HG03095 (cell line): Measurements from ENCODE around the gene SLC36A3.
"Not testable (repeated sequence)": the region's sequence is repeated elsewhere in the genome, so short reads cannot be mapped to it uniquely, and the experiment has no call there.

Source experiments
- ATAC-seq: cut with Tn5 transposase; IDR thresholded peaks from one replicate; pipeline ENCODE4 v1.9.1; 2021; ENCODE audit warnings: moderate library complexity; ENCODE audit not compliant: unreplicated experiment

SLC36A3 gene

GRCh38 chr5:151264113-151264512, 39.5 kb downstream of the SLC36A3 start:
- ATAC-seq: no peak

DNA sequence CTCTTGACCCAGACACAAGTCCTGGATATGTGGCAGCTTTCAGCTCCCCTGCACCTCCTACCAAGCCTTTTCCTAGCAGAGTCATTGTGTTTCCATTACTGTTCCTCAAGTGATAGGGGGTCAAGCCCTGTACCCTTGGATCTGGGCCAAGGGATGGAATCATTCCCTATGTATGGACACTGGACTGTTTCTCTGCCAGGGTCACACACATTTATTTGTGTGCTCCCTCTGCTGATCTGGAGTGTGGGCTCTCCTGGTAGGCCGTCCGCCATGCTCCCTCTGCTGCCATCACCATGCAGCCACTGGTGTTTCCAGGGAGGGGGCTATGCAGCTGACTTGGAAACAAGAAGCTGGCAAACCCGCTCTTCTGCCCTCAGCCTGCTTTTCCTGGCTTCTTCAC, 41.0 kb downstream of the SLC36A3 start:
- ATAC-seq: no peak

- no peak for ATAC-seq
Observed at GRCh38 chr5:151259931-151260330, 43.6 kb downstream of the SLC36A3 start.

DNA sequence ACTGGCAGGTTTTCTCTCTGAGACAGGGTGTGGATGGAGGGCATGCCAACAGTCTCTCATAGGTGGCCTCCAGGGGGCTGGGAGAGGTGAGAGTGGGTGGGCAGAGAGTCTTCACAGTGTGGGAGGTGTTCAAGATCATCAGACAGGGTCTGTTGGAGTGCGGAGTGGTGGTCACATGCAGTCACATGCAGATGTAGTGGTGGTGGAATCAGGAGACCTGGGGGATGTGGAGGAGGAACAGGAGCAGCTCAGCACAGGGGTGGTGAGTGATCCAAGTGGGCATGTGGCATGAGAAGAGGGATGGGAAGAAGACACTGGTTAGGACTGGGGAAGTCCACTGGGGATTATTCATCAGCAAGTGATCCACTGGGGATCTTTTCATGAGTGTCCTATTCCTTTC, 44.8 kb downstream of the SLC36A3 start:
- no peak for ATAC-seq

- no peak for ATAC-seq
Observed at GRCh38 chr5:151258201-151258611, 45.4 kb downstream of the SLC36A3 start.

GRCh38 chr5:151257731-151258181, 45.8 kb downstream of the SLC36A3 start:
- no peak for ATAC-seq

GRCh38 chr5:151255621-151256286, 47.8 kb downstream of the SLC36A3 start:
- ATAC-seq: peak; percentile 40

GRCh38 chr5:151254990-151255389, 48.6 kb downstream of the SLC36A3 start:
- not testable (repeated sequence) for ATAC-seq

DNA sequence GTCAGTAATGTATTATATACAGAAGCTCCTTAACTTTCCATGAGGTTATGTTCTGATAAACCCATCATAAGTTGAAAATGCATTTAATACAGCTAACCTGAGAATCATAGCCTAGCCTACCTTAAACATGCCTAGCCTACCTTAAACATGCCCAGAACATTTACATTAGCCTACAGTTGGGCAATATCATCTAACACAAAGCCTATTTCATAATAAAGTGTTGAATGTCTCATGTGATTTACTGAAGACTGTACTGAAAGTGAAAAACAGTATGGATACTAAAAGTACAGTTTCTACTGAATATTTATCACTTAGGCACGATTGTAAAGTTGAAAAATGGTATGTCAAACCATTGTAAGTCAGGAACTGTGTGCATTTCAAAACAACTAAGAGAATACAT, 49.0 kb downstream of the SLC36A3 start:
- no peak for ATAC-seq

DNA sequence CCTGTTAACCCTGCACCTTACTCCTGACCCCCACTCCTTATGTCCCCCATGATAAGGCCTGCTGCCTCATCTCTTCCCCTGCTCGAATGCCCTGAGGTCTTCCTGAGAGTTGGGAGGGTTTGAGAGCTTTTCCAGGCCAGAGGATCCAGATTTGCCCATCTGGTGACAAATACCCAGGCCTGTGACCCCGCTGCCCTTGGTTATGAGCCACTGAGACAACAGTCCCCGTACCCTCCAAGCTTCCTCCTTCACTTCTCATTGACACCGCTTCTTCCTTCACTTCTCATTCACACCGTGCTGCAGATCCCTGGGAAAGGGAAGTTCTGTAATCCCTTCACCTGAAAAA, 50.0 kb downstream of the SLC36A3 start:
- no peak for ATAC-seq

DNA sequence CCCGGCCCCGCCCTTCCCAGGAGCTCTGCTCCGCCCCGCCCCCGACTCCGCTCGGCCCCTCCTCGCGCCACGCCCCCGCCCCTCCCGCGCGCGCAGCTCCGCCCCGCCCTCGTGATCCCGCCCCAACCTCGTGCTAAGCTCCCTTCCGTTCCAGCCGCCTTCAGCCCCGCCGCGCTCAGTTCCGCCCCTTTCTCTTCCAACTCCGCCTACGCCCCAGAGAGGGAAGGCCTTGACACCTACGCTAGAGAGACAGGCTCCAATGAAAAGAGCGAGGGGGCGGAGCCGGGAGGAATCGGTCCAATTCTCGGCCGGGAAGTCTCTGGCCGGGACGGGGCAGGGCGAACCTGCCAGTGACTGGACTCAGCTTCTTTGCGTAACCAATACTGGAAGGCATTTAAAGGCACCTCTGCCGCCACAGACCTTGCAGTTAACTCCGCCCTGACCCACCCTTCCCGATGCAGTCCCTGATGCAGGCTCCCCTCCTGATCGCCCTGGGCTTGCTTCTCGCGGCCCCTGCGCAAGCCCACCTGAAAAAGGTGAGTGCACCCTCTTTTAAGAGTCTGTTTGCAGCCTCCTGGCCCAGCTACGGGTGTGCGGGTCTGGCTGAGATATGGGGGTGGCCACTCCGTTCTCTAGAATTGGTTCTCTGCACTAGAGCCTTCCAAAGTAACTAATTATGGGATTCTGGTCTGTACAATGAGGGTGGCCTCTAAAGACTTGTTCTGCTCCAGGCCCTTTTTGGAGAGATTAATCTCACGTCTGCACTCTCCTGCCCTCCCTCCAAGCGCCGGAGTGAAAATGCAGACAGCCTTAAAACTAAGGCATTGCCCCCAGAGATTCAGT, 50.6 kb downstream of the SLC36A3 start, which contains the start of gene GM2A:
TSS of gene GM2A (plus strand) at position 424 of the 843 bp plus-strand sequence. CDS start at position 456, 32 bp downstream.
- peak; percentile 71 for ATAC-seq

GRCh38 chr5:151251621-151252020, 51.9 kb downstream of the SLC36A3 start:
- no peak for ATAC-seq

DNA sequence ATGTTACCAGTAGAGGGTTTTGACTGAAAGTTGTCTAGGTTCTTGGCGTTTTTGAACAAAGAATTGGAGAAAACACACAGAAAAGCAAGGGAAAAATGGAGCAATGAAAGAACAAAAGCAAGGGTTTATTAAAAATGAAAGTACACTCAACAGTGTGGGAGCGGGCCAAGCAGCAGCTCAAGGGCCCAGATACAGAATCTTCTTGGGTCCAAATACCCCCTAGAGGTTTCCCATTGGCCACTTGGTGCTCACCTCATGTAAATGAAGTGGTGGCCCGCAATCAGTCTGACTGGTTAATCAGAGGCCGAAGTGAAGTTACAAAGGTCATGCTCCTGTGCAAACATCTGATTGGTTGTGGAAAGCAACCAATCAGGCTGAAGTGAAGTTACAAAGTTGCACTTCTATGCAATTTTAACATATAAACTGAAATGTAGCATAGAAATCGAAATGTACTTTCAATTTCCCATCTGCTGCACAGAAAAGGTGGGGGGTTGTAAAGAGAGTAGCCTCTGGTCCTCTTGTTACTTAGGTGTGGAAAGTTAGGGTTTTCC, 52.5 kb downstream of the SLC36A3 start:
- ATAC-seq: no peak

DNA sequence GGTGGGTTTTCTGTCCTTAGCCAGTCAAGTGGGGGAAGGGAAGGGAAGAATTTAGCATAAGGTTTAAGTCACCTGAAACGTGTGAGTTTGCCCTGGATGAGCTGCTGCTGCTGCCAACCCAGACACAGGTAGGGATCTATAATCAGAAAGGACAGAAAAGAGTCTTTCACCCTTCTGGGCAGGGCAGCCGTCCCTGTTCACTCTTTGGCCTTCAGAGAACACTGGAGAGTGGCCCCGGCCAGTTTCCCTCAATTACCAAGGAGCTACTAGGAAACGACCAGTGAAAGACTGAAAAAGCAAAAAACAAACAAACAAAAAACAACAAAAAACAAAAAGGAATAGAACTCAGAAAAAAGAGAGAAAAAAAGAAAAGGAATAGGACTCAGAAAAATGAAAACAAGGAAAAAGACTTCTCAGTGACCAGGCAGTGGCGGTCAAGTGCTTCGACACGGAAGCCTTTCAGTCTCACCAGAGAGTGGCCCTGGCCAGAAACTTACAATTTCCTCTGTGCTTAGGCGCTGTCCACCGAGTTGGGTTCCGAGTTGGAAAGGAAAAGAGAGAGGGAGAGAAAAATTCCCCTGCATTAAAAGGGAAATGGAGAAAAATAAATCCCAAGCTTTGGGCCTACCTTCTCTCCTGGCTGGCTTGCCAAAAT, 53.1 kb downstream of the SLC36A3 start:
- ATAC-seq: no peak

- no peak for ATAC-seq
Observed at GRCh38 chr5:151249281-151249680, 54.3 kb downstream of the SLC36A3 start.

GRCh38 chr5:151248651-151249050, 54.9 kb downstream of the SLC36A3 start:
- ATAC-seq: no peak

- no peak for ATAC-seq
Observed at GRCh38 chr5:151245680-151246219, 57.8 kb downstream of the SLC36A3 start.

DNA sequence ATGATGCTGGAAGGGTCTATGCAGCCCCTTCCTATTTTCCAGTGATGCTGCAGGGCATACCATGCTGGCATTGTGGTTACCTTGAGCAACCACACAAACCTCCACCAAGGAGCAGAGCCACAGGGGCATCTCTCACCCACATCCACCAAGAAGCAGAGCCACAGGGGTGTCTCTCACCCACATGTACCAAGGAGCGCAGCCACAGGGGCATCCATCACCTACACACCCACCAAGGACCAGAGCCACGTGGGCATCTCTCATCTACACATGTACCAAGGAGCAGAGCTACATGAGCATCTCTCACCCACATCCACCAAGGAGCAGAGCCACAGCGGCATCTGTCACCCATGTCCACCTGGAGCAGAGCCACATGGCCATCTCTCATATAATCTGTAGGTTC, 59.4 kb downstream of the SLC36A3 start:
- ATAC-seq: no peak

GRCh38 chr5:151243564-151243963, 60.0 kb downstream of the SLC36A3 start:
- no peak for ATAC-seq

DNA sequence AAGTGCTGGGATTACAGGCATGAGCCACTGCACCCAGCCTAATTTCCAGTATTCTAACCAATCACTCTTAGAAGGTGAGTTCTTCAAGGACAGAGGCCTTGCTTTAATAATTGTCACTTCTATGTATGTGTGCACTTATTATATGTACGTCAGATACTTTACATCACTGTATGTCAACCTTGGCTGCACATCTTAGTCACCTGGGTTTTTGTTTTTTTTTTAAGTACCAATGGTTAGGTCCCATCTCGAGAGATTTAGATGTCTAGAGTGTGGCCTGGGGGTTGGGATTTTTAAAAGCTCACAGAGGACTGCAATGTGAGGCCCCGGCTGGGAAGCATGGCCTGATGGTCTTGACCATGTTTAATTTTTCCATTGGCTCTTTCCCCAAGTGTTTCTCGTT, 60.4 kb downstream of the SLC36A3 start:
- no peak for ATAC-seq
